Smooth muscle cell (in vitro differentiated cells): Measurements from ENCODE around the gene TMEM255B. TPM values are rescaled to one million over a fixed set of nuclear protein-coding genes. Genes with fewer than 3 reads are reported as not detected.

Experiments
- DNase-seq: peaks from one replicate; lab custom pipeline; 2025; ENCODE audit not compliant: unreplicated experiment; lab: John Stamatoyannopoulos, UW
- H2AFZ ChIP-seq: fragments of 200-600 bp; sonication (generic); 2 replicates; pipeline ENCODE4 v1.6.0; 2016; ENCODE audit warnings: antibody characterized with exemption, low read depth, mild to moderate bottlenecking
- H3F3A ChIP-seq: fragments of 200-600 bp; sonication (generic); 2 replicates; pipeline ENCODE4 v1.6.0; 2017; ENCODE audit warnings: antibody characterized with exemption, low read depth
- H3K27ac ChIP-seq: fragments of 200-600 bp; sonication (generic); 2 replicates; pipeline ENCODE4 v1.5.1; 2016; ENCODE audit warnings: low read depth, mild to moderate bottlenecking
- H3K27me3 ChIP-seq: fragments of 200-600 bp; sonication (generic); 2 replicates; pipeline ENCODE4 v1.6.1; 2016; ENCODE audit warnings: low read depth, mild to moderate bottlenecking
- H3K36me3 ChIP-seq: fragments of 200-600 bp; sonication (generic); 2 replicates; pipeline ENCODE4 v1.5.1; 2016; ENCODE audit warnings: low read depth
- H3K4me1 ChIP-seq: fragments of 200-600 bp; sonication (generic); 2 replicates; pipeline ENCODE4 v1.5.1; 2016; ENCODE audit warnings: low read depth
- H3K4me2 ChIP-seq: fragments of 200-600 bp; sonication (generic); 2 replicates; pipeline ENCODE4 v1.6.0; 2016; ENCODE audit warnings: mild to moderate bottlenecking
- H3K4me3 ChIP-seq: fragments of 200-600 bp; sonication (generic); 2 replicates; pipeline ENCODE4 v1.5.1; 2016; ENCODE audit warnings: mild to moderate bottlenecking
- H3K79me2 ChIP-seq: fragments of 200-600 bp; sonication (generic); 2 replicates; pipeline ENCODE4 v1.6.0; 2016; ENCODE audit warnings: low read depth, mild to moderate bottlenecking
- H3K9ac ChIP-seq: fragments of 200-600 bp; sonication (generic); 2 replicates; pipeline ENCODE4 v1.6.0; 2016; ENCODE audit warnings: low read depth
- H3K9me3 ChIP-seq: fragments of 200-600 bp; sonication (generic); replicated peaks from 2 replicates; pipeline ENCODE4 v1.5.1; 2016; ENCODE audit warnings: low read depth
- H4K20me1 ChIP-seq: fragments of 200-600 bp; sonication (generic); 2 replicates; pipeline ENCODE4 v1.6.0; 2016; ENCODE audit warnings: low read depth
- whole genome bisulfite sequencing: methylation state at CpG from one replicate; pipeline ENCODE4 v1.1.7; 2016; ENCODE audit warnings: low lambda C conversion rate; 5-methylcytosine and 5-hydroxymethylcytosine counted together
- polyA plus RNA-seq: library from polyadenylated mRNA; unstranded; fragments of >200 nt; fragmentation: Nextera tagmentation; extraction: Ambion mirVana; gene quantifications from 2 replicates; pipeline ENCODE4 v1.2.1, GENCODE V29; 2016
- total RNA-seq: library from RNA; depleted of rRNA; stranded (reverse); fragments of >200 nt; gene quantifications from 2 replicates; pipeline ENCODE4 v1.2.3, GENCODE V29; 2014
- TF ChIP-seq, protein P1 (sequence below): fragments of 200-600 bp; sonication (generic); IDR thresholded peaks from 2 replicates; pipeline ENCODE4 v1.5.1; 2017; ENCODE audit warnings: borderline replicate concordance, mild to moderate bottlenecking, antibody characterized with exemption; ENCODE audit not compliant: insufficient read depth, poor library complexity, severe bottlenecking

TMEM255B gene
- total and polyA plus RNA-seq, 2 experiments from 2014 or later: 0.22 to 2.1 TPM

DNA sequence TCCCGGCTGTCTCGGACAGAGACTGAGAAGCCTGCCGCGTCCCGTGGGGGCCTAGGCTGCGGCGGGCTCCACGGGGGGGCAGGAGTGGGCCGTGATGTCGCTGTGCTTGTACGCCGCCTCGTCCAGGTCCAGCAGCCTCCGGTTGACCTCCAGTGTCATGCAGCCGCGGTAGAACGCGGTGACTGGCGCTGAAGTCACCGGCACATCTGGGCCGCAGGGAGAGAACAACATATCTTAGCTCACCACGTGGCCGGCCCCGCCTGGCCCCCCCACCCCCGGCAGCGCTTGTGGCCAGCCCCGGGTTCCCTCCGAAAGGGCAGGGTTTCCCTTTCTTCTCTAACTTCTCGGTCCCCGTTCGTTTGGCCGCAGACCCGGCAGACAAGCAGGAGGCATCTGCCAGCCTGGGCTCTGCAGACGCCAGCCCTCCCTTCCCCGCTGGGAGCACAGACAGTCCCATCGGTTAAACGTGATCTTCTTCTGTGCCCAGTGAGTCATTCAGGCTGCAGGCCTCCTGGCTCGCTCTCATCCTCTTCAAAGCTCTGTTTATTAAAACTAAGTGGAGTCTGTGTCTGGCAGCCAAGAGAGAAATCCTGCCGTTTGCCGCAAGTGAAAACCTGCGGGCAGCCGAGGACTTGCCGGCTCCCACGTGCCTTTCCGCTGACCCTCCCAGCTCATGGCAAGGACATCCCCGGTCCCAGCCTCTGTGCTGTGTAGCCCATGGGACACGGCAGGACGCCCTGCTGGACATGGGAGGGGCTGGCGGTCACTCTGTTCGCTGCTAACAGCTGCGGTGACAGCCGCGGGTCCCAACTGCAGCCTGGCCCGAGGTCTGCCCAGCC, 62.0 kb downstream of the TMEM255B start:
- Histone ChIP-seq H2AFZ (no peak overlapping the region), H3K4me3 (no peak overlapping the region), H3K27me3 (no peaks in the 10 kb centered on the region), H3K4me2 (peak overlapping the region; percentile 57), H3K36me3 (no peaks in the 10 kb centered on the region), H4K20me1 (no peaks in the 10 kb centered on the region), H3K9me3 (no peaks in the 10 kb centered on the region), H3K4me1 (no peaks in the 10 kb centered on the region), H3K27ac (peak overlapping the region; percentile 76), H3K9ac (peak overlapping the region; percentile 6), H3F3A (peaks cover 7% of the 10 kb centered on the region), H3K79me2 (no peaks in the 10 kb centered on the region)
- TF ChIP-seq, protein P1, sequence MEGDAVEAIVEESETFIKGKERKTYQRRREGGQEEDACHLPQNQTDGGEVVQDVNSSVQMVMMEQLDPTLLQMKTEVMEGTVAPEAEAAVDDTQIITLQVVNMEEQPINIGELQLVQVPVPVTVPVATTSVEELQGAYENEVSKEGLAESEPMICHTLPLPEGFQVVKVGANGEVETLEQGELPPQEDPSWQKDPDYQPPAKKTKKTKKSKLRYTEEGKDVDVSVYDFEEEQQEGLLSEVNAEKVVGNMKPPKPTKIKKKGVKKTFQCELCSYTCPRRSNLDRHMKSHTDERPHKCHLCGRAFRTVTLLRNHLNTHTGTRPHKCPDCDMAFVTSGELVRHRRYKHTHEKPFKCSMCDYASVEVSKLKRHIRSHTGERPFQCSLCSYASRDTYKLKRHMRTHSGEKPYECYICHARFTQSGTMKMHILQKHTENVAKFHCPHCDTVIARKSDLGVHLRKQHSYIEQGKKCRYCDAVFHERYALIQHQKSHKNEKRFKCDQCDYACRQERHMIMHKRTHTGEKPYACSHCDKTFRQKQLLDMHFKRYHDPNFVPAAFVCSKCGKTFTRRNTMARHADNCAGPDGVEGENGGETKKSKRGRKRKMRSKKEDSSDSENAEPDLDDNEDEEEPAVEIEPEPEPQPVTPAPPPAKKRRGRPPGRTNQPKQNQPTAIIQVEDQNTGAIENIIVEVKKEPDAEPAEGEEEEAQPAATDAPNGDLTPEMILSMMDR: no peak
- peak; percentile 52 for DNase-seq
- WGBS: 26% methylated on average over 53 of the region's 54 CpGs

DNA sequence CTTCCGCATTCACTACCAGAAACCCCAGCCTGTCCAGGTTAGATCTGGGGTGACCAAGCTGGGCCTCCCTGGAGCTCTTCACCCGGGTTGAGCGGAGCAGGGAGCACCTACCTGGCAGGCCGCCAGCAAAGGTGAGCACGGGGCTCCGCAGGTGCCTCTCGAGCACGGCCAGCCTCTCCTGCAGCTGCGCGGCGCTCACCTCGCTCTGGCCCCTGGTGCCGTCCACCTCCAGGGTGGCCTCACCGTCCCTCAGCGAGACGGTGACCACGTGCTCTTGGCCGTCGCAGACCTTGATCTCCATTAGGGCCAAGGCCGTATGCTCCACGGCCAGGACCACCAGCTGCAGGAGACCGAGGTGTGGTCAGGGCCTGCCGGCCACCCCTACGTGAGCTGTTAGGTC, 62.8 kb downstream of the TMEM255B start:
- no peak overlapping the region for H3K9ac ChIP-seq
- no peaks in the 10 kb centered on the region for H4K20me1 ChIP-seq
- DNase-seq: no peak
- TF ChIP-seq, protein P1: no peak
- H3K4me3 ChIP-seq: no peak overlapping the region
- no peaks in the 10 kb centered on the region for H3K4me1 ChIP-seq
- H3K27me3 ChIP-seq: no peaks in the 10 kb centered on the region
- H3K79me2 ChIP-seq: no peaks in the 10 kb centered on the region
- no peak overlapping the region for H2AFZ ChIP-seq
- H3K9me3 ChIP-seq: no peaks in the 10 kb centered on the region
- peaks cover 7% of the 10 kb centered on the region for H3F3A ChIP-seq
- H3K4me2 ChIP-seq: peak overlapping the region; percentile 54
- 97% methylated on average over 24 of the region's 24 CpGs for WGBS
- peak overlapping the region; percentile 76 for H3K27ac ChIP-seq
- H3K36me3 ChIP-seq: no peaks in the 10 kb centered on the region

- H3K4me2 ChIP-seq: no peak overlapping the region
- H3K27me3 ChIP-seq: no peaks in the 10 kb centered on the region
- TF ChIP-seq, protein P1: no peak
- no peaks in the 10 kb centered on the region for H4K20me1 ChIP-seq
- H2AFZ ChIP-seq: no peak overlapping the region
- no peaks in the 10 kb centered on the region for H3K36me3 ChIP-seq
- no peaks in the 10 kb centered on the region for H3K9me3 ChIP-seq
- H3K79me2 ChIP-seq: no peaks in the 10 kb centered on the region
- WGBS: 92% methylated on average over 12 of the region's 12 CpGs
- no peak overlapping the region for H3K4me3 ChIP-seq
- no peaks in the 10 kb centered on the region for H3K4me1 ChIP-seq
- H3F3A ChIP-seq: peaks cover 7% of the 10 kb centered on the region
- no peak for DNase-seq
- no peak overlapping the region for H3K9ac ChIP-seq
- no peak overlapping the region for H3K27ac ChIP-seq
Observed at GRCh38 chr13:113822266-113822665, 63.2 kb downstream of the TMEM255B start.
